ENCODE measurements around the gene PHC3.

Gene PHC3

DNA sequence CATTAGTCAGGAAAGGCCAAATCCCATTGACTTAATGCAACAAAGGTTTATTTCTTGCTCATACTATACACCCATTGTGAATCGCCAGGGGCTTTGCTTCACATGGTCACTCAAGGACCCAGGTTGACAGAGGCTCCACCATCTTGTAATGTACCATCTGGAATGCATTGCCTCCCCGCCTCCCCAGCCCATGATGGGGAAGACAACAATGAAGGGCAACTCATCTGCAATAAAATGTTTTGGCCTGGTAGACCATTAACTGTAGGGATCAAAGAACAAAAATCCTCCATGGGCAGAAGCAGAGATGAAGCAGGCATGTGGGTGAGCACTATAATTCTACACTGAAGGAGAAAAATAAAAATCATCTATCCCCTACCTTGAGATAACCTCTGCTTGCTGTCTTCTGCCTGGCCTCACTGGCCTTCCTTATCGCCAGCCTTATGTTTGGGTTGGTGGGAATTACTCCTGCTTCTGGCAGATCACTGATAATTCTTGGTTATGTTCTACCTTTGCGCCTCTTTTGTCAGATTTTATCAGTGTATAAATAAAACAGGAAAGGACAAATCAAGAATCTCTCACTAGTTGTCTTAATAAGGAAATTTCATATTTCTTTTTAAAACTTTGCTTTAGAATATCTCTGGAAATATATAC is 106.0 kb downstream of the PHC3 start:
- DNase-seq = no peak

DNA sequence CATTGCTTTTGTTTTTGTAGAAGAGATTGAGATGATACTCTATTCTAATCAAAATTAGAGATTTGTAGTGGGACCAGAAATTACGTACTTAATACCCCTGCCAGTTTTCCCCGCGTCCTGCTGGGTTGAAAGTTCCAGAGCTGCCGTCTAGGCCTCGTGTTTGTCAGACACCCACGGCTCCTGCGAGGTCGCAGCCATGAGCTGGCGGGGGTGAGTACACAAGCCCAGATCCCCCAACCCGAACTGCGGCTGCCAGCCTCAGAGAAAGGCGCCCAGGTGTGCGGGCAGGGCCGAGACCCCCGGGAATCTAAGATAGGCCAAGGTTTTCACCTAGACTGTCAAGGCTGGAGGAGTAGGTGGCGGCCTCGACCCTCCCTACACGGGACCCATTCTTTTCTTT is 117.4 kb downstream of the PHC3 start:
- no peak for DNase-seq

GRCh38 chr3:170063691-170064090 is 117.8 kb downstream of the PHC3 start:
- no peak for DNase-seq

DNA sequence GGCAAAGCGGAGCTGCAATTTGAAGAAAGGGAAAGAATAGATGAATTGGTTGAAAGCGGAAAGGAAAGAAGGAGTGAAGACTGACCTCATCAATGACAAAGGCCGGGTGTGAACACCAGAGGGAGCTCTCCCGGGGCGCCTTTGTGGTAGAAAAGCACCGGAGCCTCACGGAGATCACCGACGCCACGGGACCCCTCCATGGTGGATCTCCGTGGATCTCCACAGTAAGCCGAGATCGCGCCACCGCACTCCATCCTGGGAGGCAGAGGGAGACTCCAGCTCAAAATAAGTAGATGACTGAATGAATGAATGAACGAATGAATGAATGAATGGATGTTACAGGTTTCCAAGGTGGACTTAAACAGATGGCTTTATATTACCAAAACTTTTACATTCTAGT is 118.8 kb downstream of the PHC3 start:
- no peak for DNase-seq

GRCh38 chr3:170062068-170062467 is 119.5 kb downstream of the PHC3 start:
- DNase-seq = no peak

- no peak for DNase-seq
Measured at GRCh38 chr3:170059447-170059846, 122.1 kb downstream of the PHC3 start.

DNA sequence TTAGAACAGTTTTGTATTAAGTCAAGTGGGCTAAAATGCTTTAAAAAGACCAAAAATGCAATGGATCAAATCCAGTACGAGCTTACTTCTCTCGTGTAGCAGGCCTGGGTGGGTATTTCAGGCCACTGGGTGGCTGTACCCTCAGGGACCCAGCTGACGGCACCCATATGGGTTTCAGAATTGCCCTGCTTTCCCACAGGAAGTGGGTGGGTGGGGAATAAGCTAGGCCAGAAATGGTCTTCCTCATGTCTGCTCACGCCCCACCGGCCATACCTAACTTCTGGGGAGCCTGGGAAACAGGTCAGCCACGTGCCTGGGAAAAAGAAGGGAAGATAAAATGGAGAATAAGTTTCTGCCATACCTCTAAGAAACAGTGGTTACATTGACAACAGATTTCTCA is 123.4 kb downstream of the PHC3 start:
- DNase-seq = no peak

- DNase-seq = no peak
Measured at GRCh38 chr3:170057550-170057949, 124.0 kb downstream of the PHC3 start.

DNA sequence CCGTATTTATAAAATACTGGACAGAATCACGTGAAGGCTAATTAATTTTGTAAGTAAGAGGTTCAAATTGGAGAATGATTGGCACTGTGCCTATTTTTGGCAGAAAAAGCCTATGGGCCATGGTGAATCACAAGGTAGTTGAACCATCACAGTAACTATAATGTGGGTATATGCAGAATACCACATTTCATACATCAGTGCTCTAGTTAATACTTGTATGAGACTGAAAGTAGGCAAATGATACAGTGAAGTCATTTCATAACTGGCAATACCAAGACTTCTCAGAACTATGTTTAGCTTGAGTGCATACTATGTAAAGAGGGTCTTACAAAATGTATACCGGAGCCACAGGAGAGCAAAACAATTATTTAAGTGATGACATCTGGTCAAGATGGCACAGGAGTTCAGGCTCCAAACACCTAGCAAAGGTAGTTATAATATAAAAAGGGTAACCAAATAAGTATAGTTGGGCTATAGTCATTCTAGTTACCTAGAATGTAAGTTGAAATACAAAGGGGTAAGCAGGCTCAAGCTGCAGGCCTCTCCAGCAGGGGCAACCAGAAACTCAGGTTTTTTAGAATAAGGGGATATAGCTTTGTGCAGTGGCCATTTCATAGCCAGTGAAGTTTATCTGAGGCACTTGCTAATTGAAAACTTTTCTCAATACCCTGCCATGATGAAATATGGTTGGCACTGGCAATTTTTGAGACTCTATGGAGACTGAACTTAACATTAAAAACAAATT is 124.7 kb downstream of the PHC3 start:
- no peak for DNase-seq

DNA sequence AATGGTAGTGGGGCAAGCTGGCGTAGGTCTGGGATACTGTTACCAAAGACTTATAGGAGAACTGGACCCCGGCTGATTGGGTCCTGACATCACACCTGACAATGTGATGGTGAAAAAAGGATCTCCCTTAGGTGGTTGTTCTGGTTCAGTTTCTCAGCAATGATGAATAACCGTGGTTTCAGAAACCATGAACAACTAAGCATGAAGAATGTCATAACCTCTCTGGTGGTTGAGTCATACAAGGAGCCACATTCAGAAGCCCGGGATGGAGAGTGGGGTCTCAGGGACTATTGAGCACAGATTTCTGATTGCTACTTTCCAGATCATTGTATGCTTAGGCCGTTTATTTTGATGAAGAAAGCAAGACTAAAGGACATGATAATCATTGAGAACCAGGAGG is 126.3 kb downstream of the PHC3 start:
- no peak for DNase-seq

- peak in 1 of 2 experiments; percentile 22 for DNase-seq
Measured at GRCh38 chr3:170054204-170054603, 127.3 kb downstream of the PHC3 start.

DNA sequence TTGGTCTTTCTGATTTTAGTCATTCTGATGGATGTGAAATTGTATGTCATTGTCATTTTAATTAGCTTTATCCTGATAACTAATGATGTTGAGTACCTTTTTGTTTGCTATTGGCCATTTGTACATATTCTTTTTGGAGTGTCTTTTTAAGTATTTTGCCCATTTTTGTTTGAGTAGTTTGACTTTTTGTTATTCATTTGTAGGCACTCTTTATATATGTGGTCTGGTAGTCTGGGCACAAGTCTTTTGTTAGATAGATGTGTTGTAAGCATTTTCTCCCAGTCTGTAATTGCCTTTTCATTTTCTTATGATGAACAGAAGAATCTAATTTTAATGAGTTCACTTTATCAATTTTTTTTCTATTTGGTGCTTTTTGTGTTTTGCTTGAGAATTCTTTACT is 129.1 kb downstream of the PHC3 start:
- DNase-seq = no peak

- DNase-seq = no peak
Measured at GRCh38 chr3:170050753-170051152, 130.8 kb downstream of the PHC3 start.

DNA sequence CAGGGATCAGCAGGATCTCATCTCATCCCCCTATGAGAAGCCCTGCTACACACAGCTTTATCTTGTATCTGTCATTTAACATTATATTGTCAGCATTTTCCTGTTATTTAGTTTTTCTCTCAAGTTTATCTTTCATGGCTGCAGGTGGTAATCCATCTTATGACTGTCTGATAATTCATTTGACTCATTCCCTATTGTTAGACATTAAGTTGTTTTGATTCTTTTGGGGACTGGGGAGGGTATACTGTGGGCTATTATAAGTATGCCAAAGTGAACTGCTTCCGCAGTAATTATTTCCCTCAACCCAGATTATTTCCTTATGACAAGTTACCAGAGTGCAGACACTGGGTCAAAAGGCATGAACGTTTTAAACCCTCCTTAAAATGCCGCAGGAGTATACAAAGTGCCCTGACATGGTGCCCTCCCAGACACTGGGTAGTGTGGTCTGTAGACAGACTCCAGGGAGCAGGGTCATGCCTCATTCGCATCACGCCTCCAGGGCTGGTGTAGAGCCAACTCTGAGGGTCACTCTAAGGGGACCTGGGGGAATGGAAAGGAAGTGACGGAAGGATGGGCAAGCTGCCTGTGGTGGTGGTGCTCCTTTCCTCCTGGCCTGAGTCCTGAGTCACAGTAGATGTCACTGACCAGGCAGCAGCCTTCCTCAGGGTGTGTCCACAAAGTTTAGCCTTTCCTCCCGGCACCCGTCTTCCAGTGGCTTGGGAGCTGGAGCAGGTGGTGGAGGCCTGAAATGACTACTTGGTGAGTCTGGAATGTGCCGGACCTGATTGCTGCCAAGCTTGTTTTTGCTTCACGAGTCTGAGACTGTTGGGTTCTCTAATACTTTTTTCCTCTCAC is 132.2 kb downstream of the PHC3 start:
- DNase-seq = no peak

DNA sequence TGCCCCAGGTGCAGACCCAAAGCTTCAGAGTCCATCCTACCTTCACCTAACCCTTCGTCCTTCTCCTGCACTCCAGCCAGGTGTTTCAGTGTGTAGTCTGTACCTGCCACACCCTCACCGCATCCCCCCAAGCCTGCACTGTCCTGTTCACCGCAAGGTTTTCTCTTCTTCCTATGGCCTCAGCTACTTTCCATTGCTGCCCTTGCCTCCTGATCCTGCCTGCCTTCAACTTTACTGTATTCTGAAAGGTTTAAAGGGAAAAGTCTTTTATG is 134.5 kb downstream of the PHC3 start:
- DNase-seq = no peak

DNA sequence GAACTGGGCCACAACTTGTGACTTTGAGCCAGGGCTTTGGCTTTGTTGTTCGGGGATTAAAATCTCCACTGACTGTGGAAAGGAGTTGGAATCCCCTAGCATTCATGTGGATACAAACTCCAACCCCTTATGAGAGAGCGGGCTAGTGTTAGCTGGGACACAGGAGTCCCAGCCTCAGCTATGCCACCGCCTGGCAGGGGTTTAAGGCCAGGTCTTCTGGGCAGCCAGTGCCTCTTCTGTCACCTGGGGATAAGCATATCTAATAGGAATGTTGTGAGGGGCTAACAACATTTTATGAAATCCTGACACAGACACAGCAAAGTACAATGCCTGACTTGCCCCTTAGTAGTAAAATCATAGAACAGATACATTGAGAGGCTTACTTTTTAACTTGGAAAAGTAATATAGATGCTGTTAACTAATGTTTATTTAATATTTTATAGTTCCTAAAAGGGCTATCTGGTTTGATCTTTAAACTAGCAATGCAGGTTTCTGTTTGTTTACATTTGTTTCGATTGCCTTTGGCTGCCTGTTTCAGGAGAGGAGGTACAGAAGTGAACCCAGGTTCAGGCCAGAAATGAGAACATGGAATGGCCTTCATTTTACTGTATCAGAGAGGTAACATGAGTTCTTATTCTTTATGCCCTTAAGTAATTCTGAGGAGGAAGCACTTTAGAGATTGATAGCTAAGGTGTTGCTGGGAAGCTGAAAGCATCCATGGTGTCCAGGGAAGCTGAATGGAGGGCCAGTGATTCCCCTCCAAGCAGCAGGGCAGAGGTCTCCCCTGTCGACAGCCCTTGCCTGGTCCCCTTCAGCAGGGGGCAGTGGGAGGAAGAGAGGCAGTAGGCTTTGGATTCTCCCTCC is 135.0 kb downstream of the PHC3 start:
- no peak for DNase-seq

DNA sequence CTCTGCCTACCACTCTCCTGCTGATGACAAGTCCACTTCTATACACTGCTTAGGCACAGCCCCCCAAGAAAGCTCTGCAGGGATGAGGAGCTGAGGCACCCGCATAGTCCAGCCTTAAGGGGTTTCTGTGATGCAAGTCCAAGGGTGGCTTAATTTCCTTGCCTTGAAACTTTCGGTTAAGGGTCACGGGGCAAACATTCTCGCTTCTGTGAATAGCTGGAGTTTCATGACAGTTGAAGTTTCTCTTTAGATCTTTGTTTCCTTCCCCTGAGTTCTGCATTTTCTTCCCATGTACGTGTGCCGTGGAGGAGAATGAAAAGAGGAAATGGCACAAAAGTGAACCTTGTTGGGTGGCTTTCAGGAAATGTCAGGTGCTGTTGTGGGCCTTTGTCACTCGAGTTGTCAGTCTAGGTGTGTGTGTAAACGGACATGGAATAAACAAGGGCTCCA is 136.7 kb downstream of the PHC3 start:
- no peak for DNase-seq

- no peak for DNase-seq
Measured at GRCh38 chr3:170044271-170044670, 137.3 kb downstream of the PHC3 start.

DNA sequence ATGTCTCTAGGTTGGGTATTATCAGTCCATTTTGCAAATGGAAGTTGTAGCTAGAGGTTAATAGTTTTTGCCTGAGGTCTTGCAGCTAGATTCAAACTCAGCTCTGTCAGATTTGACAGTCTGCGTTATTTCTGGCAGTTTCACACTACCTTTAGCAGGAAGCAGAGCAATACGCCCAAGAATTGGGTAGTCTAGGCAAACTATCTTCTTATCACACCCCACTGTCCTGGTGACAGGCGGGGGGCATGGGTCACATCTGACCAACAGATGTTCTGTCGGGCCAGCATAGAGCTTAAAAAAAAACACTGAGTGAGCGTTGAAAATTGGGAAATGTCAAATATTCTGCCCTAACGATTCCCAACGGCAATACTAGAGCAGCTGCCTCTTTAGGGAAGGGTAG is 138.0 kb downstream of the PHC3 start:
- no peak for DNase-seq

DNA sequence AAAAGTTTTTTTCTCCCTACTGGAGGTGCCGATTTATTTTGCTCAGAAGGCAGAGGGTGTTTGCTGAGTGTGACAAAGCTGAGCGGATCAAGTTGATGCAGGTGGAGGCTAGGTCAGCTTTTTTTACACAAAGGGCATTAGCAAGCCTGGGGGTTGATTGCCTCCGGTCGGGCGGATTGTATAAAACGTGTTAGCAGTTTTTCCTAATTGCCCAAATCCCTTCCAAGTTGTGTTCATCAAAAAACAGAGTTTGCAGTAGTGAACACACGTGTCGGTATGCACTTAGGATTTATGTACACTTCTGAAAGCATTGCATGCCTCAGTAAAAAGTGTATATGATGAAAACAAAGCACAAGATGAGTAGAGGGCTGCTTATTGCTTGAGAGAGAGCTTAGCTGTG is 141.1 kb downstream of the PHC3 start:
- no peak for DNase-seq

GRCh38 chr3:170038434-170039110 is 143.0 kb downstream of the PHC3 start:
- no peak for DNase-seq

Data from SW 1271 (cell line).